ENCODE measurements around the gene ACTG1. TPM values are rescaled to one million over a fixed set of nuclear protein-coding genes. Genes with fewer than 3 reads are reported as not detected.

The ACTG1 gene
- total RNA-seq, 2 experiments from 2014 or later, result 1,296 to 1,318 TPM

GRCh38 chr17:81550830-81551457 is 38.3 kb upstream of the ACTG1 start:
- POLR2A ChIA-PET, result interaction anchor here (1.6 to 5.2 kb wide), 4 partner anchors 32 to 1096 kb away, joined by 4 to 93 read pairs (median 12); partner anchors contain the start of genes ACTG1 and CEP131
- Mint-ChIP-seq H3K4me1 (ENCODE audit: low read depth) (peaks cover 30% of the 10 kb centered on the region), H3K27ac (peak overlapping the region; percentile 58), H3K4me3 (peak overlapping the region; percentile 90), H3K36me3 (ENCODE audit: low read depth) (peaks cover 27% of the 10 kb centered on the region), H3K27me3 (no peaks in the 10 kb centered on the region), H3K9me3 (no peaks in the 10 kb centered on the region)
- ATAC-seq (ENCODE audit: poor library complexity) (no peak), DNase-seq (no peak)
- H3K4me1 ChIP-seq (ENCODE audit: insufficient read depth, low read length), result peaks cover 41% of the 10 kb centered on the region
- TF ChIP-seq, protein P1, sequence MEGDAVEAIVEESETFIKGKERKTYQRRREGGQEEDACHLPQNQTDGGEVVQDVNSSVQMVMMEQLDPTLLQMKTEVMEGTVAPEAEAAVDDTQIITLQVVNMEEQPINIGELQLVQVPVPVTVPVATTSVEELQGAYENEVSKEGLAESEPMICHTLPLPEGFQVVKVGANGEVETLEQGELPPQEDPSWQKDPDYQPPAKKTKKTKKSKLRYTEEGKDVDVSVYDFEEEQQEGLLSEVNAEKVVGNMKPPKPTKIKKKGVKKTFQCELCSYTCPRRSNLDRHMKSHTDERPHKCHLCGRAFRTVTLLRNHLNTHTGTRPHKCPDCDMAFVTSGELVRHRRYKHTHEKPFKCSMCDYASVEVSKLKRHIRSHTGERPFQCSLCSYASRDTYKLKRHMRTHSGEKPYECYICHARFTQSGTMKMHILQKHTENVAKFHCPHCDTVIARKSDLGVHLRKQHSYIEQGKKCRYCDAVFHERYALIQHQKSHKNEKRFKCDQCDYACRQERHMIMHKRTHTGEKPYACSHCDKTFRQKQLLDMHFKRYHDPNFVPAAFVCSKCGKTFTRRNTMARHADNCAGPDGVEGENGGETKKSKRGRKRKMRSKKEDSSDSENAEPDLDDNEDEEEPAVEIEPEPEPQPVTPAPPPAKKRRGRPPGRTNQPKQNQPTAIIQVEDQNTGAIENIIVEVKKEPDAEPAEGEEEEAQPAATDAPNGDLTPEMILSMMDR (IDR thresholded peaks at IDR 0.05), result no peak
- peak overlapping the region; percentile 94 for H3K4me3 ChIP-seq (ENCODE audit: low read length)
- H3K27me3 ChIP-seq (ENCODE audit: control insufficient read depth in 1 of 2, insufficient read depth in 2 of 2, low read length in 2 of 2), result no peaks in the 10 kb centered on the region
- intact Hi-C loops (cut with DNase I, micrococcal nuclease), result loop anchor here in 1 of 2 experiments (1.0 to 5.0 kb wide), 3 partner anchors 32 to 559 kb away; partner anchors contain the start of genes CHMP6, NDUFAF8 and TEPSIN
- H3K9me3 ChIP-seq (ENCODE audit: control insufficient read depth in 1 of 2, insufficient read depth in 1 of 2, low read length in 2 of 2), result no peaks in the 10 kb centered on the region
- CTCF ChIA-PET, result interaction anchor here (2.5 kb wide), 1 partner anchor 32 kb away, joined by 18 read pairs; no protein-coding TSS in a partner anchor
- no peak overlapping the region for H3K27ac ChIP-seq (ENCODE audit: low read depth in 1 of 2, low read length in 2 of 2)
- peaks cover 26% of the 10 kb centered on the region for H3K36me3 ChIP-seq (ENCODE audit: insufficient read depth, low read length)

DNA sequence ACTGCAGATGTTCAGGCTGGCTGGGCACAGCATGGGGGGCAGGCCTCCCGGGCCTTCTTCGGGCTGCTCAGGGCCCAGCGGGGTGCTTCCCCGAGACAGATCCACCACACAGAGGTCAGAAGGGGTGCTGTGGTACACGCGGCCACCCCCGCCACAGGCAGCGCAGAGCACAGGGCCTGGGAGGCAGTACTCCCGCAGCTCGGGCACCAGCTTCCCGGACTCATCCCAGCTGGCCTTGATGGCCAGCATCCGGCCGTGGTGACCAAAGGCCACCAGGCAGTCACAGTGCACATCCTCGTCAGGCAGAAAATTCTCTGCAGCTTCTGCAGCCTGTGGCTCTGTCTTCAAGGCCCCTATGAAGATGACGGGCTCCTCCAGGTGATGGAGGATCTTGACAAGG is 37.7 kb upstream of the ACTG1 start:
- TF ChIP-seq, protein P1 (IDR thresholded peaks at IDR 0.05), result no peak
- DNase-seq (no peak), ATAC-seq (ENCODE audit: poor library complexity) (no peak)
- ChIA-PET POLR2A (interaction anchor here (5.2 kb wide), 1 partner anchor 38 kb away, joined by 93 read pairs; the partner anchor contains the start of gene ACTG1), CTCF (no interaction called here)
- peaks cover 30% of the 10 kb centered on the region for H3K4me1 Mint-ChIP-seq (ENCODE audit: low read depth)
- peak overlapping the region; percentile 90 for H3K4me3 Mint-ChIP-seq
- intact Hi-C loops (cut with DNase I, micrococcal nuclease), result loop anchor here in 1 of 2 experiments (5.0 kb wide), 2 partner anchors 313 to 558 kb away; partner anchors contain the start of genes CHMP6, NDUFAF8 and TEPSIN
- H3K27ac Mint-ChIP-seq, result no peak overlapping the region
- Histone ChIP-seq H3K4me1 (ENCODE audit: insufficient read depth, low read length) (peaks cover 41% of the 10 kb centered on the region), H3K9me3 (ENCODE audit: control insufficient read depth in 1 of 2, insufficient read depth in 1 of 2, low read length in 2 of 2) (no peaks in the 10 kb centered on the region), H3K36me3 (ENCODE audit: insufficient read depth, low read length) (peaks cover 32% of the 10 kb centered on the region), H3K27ac (ENCODE audit: low read depth in 1 of 2, low read length in 2 of 2) (no peak overlapping the region), H3K27me3 (ENCODE audit: control insufficient read depth in 1 of 2, insufficient read depth in 2 of 2, low read length in 2 of 2) (no peaks in the 10 kb centered on the region), H3K4me3 (ENCODE audit: low read length) (no peak overlapping the region)
- H3K27me3 Mint-ChIP-seq, result no peaks in the 10 kb centered on the region
- peaks cover 29% of the 10 kb centered on the region for H3K36me3 Mint-ChIP-seq (ENCODE audit: low read depth)
- H3K9me3 Mint-ChIP-seq, result no peaks in the 10 kb centered on the region

- no peak overlapping the region for H3K4me3 ChIP-seq (ENCODE audit: low read length)
- peaks cover 35% of the 10 kb centered on the region for H3K36me3 ChIP-seq (ENCODE audit: insufficient read depth, low read length)
- H3K4me1 ChIP-seq (ENCODE audit: insufficient read depth, low read length), result peaks cover 41% of the 10 kb centered on the region
- TF ChIP-seq, protein P1 (IDR thresholded peaks at IDR 0.05), result no peak
- H3K4me1 Mint-ChIP-seq (ENCODE audit: low read depth), result peaks cover 30% of the 10 kb centered on the region
- H3K27ac ChIP-seq (ENCODE audit: low read depth in 1 of 2, low read length in 2 of 2), result no peak overlapping the region
- no peak overlapping the region for H3K27ac Mint-ChIP-seq
- no peak for DNase-seq
- peak overlapping the region; percentile 90 for H3K4me3 Mint-ChIP-seq
- ChIA-PET CTCF (no interaction called here), POLR2A (interaction anchor here (5.2 kb wide), 1 partner anchor 37 kb away, joined by 93 read pairs; the partner anchor contains the start of gene ACTG1)
- peaks cover 29% of the 10 kb centered on the region for H3K36me3 Mint-ChIP-seq (ENCODE audit: low read depth)
- H3K9me3 ChIP-seq (ENCODE audit: control insufficient read depth in 1 of 2, insufficient read depth in 1 of 2, low read length in 2 of 2), result no peaks in the 10 kb centered on the region
- H3K27me3 ChIP-seq (ENCODE audit: control insufficient read depth in 1 of 2, insufficient read depth in 2 of 2, low read length in 2 of 2), result no peaks in the 10 kb centered on the region
- intact Hi-C loops (cut with DNase I, micrococcal nuclease), result loop anchor here in 1 of 2 experiments (5.0 kb wide), 2 partner anchors 313 to 558 kb away; partner anchors contain the start of genes CHMP6, NDUFAF8 and TEPSIN
- no peaks in the 10 kb centered on the region for H3K9me3 Mint-ChIP-seq
- H3K27me3 Mint-ChIP-seq, result no peaks in the 10 kb centered on the region
- no peak for ATAC-seq (ENCODE audit: poor library complexity)
Measured at GRCh38 chr17:81549826-81550225, 37.2 kb upstream of the ACTG1 start.

Data from CD4-positive, alpha-beta T cell (primary cell).